ENCODE data around the gene NTNG1. TPM values are rescaled to one million over a fixed set of nuclear protein-coding genes. Genes with fewer than 3 reads are reported as not detected.
A peak's percentile ranks its signal among the peaks of the same experiment; 100 is the strongest.

NTNG1 gene
- total and polyA plus RNA-seq, 4 donors, result 19.8 to 26.8 (median 25.2) TPM

- WGBS (ENCODE audit: insufficient coverage), result no CpG with 5 or more reads among the region's 4 CpGs
- Histone ChIP-seq H3K4me3 (ENCODE audit: low read depth, low read length) (no peak overlapping the region), H3K9me3 (ENCODE audit: control insufficient read depth, insufficient read depth, low read length) (no peaks in the 10 kb centered on the region), H3K36me3 (ENCODE audit: control insufficient read depth, insufficient read depth, low read length) (no peaks in the 10 kb centered on the region), H3K27me3 (ENCODE audit: control insufficient read depth, insufficient read depth, low read length) (no peaks in the 10 kb centered on the region), H3K27ac (ENCODE audit: low read depth, low read length) (no peak overlapping the region), H3K4me1 (ENCODE audit: control insufficient read depth, insufficient read depth, low read length) (no peaks in the 10 kb centered on the region)
- DNase-seq (ENCODE audit: low read depth in 4 of 6, low spot score in 6 of 6), result no peak
Measured at GRCh38 chr1:107415241-107415640, 274.4 kb downstream of the NTNG1 start.

- H3K36me3 ChIP-seq (ENCODE audit: control insufficient read depth, insufficient read depth, low read length), result no peaks in the 10 kb centered on the region
- no peak for DNase-seq (ENCODE audit: low read depth in 4 of 6, low spot score in 6 of 6)
- H3K27me3 ChIP-seq (ENCODE audit: control insufficient read depth, insufficient read depth, low read length), result no peaks in the 10 kb centered on the region
- no peak overlapping the region for H3K4me3 ChIP-seq (ENCODE audit: low read depth, low read length)
- no peaks in the 10 kb centered on the region for H3K4me1 ChIP-seq (ENCODE audit: control insufficient read depth, insufficient read depth, low read length)
- H3K27ac ChIP-seq (ENCODE audit: low read depth, low read length), result no peak overlapping the region
- 67% methylated on average over 2 of the region's 2 CpGs for WGBS (ENCODE audit: insufficient coverage)
- no peaks in the 10 kb centered on the region for H3K9me3 ChIP-seq (ENCODE audit: control insufficient read depth, insufficient read depth, low read length)
Measured at GRCh38 chr1:107419003-107419402, 278.2 kb downstream of the NTNG1 start.

GRCh38 chr1:107422901-107423300, 282.1 kb downstream of the NTNG1 start:
- Histone ChIP-seq H3K27me3 (ENCODE audit: control insufficient read depth, insufficient read depth, low read length) (no peaks in the 10 kb centered on the region), H3K36me3 (ENCODE audit: control insufficient read depth, insufficient read depth, low read length) (no peaks in the 10 kb centered on the region), H3K4me1 (ENCODE audit: control insufficient read depth, insufficient read depth, low read length) (no peaks in the 10 kb centered on the region), H3K9me3 (ENCODE audit: control insufficient read depth, insufficient read depth, low read length) (peaks cover 4% of the 10 kb centered on the region), H3K4me3 (ENCODE audit: low read depth, low read length) (no peak overlapping the region), H3K27ac (ENCODE audit: low read depth, low read length) (no peak overlapping the region)
- DNase-seq (ENCODE audit: low read depth in 4 of 6, low spot score in 6 of 6), result no peak
- 80% methylated on average over 1 of the region's 1 CpG for WGBS (ENCODE audit: insufficient coverage)

- Histone ChIP-seq H3K27me3 (ENCODE audit: control insufficient read depth, insufficient read depth, low read length) (no peaks in the 10 kb centered on the region), H3K36me3 (ENCODE audit: control insufficient read depth, insufficient read depth, low read length) (no peaks in the 10 kb centered on the region), H3K4me3 (ENCODE audit: low read depth, low read length) (no peak overlapping the region), H3K4me1 (ENCODE audit: control insufficient read depth, insufficient read depth, low read length) (no peaks in the 10 kb centered on the region), H3K9me3 (ENCODE audit: control insufficient read depth, insufficient read depth, low read length) (peaks cover 4% of the 10 kb centered on the region), H3K27ac (ENCODE audit: low read depth, low read length) (no peak overlapping the region)
- 60% methylated on average over 6 of the region's 14 CpGs for WGBS (ENCODE audit: insufficient coverage)
- DNase-seq (ENCODE audit: low read depth in 4 of 6, low spot score in 6 of 6), result peak in 2 of 6 donors; percentile 44 to 71
Measured at GRCh38 chr1:107430540-107431228, 289.8 kb downstream of the NTNG1 start.

GRCh38 chr1:107432108-107432507, 291.3 kb downstream of the NTNG1 start:
- DNase-seq (ENCODE audit: low read depth in 4 of 6, low spot score in 6 of 6), result no peak
- H3K4me3 ChIP-seq (ENCODE audit: low read depth, low read length), result no peak overlapping the region
- no peaks in the 10 kb centered on the region for H3K36me3 ChIP-seq (ENCODE audit: control insufficient read depth, insufficient read depth, low read length)
- no peaks in the 10 kb centered on the region for H3K27me3 ChIP-seq (ENCODE audit: control insufficient read depth, insufficient read depth, low read length)
- H3K27ac ChIP-seq (ENCODE audit: low read depth, low read length), result no peak overlapping the region
- 67% methylated on average over 1 of the region's 1 CpG for WGBS (ENCODE audit: insufficient coverage)
- no peaks in the 10 kb centered on the region for H3K4me1 ChIP-seq (ENCODE audit: control insufficient read depth, insufficient read depth, low read length)
- no peaks in the 10 kb centered on the region for H3K9me3 ChIP-seq (ENCODE audit: control insufficient read depth, insufficient read depth, low read length)

- no peak overlapping the region for H3K27ac ChIP-seq (ENCODE audit: low read depth, low read length)
- H3K36me3 ChIP-seq (ENCODE audit: control insufficient read depth, insufficient read depth, low read length), result no peaks in the 10 kb centered on the region
- 100% methylated on average over 1 of the region's 4 CpGs for WGBS (ENCODE audit: insufficient coverage)
- H3K4me1 ChIP-seq (ENCODE audit: control insufficient read depth, insufficient read depth, low read length), result no peaks in the 10 kb centered on the region
- H3K4me3 ChIP-seq (ENCODE audit: low read depth, low read length), result no peak overlapping the region
- no peaks in the 10 kb centered on the region for H3K9me3 ChIP-seq (ENCODE audit: control insufficient read depth, insufficient read depth, low read length)
- no peaks in the 10 kb centered on the region for H3K27me3 ChIP-seq (ENCODE audit: control insufficient read depth, insufficient read depth, low read length)
- DNase-seq (ENCODE audit: low read depth in 4 of 6, low spot score in 6 of 6), result no peak
Measured at GRCh38 chr1:107433068-107433467, 292.2 kb downstream of the NTNG1 start.

GRCh38 chr1:107433635-107434360, 293.0 kb downstream of the NTNG1 start:
- 100% methylated on average over 1 of the region's 4 CpGs for WGBS (ENCODE audit: insufficient coverage)

GRCh38 chr1:107434361-107434693, 293.5 kb downstream of the NTNG1 start:
- Histone ChIP-seq H3K27ac (ENCODE audit: low read depth, low read length) (no peak overlapping the region), H3K36me3 (ENCODE audit: control insufficient read depth, insufficient read depth, low read length) (no peaks in the 10 kb centered on the region), H3K27me3 (ENCODE audit: control insufficient read depth, insufficient read depth, low read length) (no peaks in the 10 kb centered on the region), H3K9me3 (ENCODE audit: control insufficient read depth, insufficient read depth, low read length) (no peaks in the 10 kb centered on the region), H3K4me3 (ENCODE audit: low read depth, low read length) (no peak overlapping the region), H3K4me1 (ENCODE audit: control insufficient read depth, insufficient read depth, low read length) (no peaks in the 10 kb centered on the region)
- no peak for DNase-seq (ENCODE audit: low read depth in 4 of 6, low spot score in 6 of 6)

More at GRCh38 chr1:107433635-107434360, 293.0 kb downstream of the NTNG1 start:
- no peaks in the 10 kb centered on the region for H3K4me1 ChIP-seq (ENCODE audit: control insufficient read depth, insufficient read depth, low read length)
- H3K27me3 ChIP-seq (ENCODE audit: control insufficient read depth, insufficient read depth, low read length), result no peaks in the 10 kb centered on the region
- H3K27ac ChIP-seq (ENCODE audit: low read depth, low read length), result no peak overlapping the region
- no peaks in the 10 kb centered on the region for H3K9me3 ChIP-seq (ENCODE audit: control insufficient read depth, insufficient read depth, low read length)
- no peaks in the 10 kb centered on the region for H3K36me3 ChIP-seq (ENCODE audit: control insufficient read depth, insufficient read depth, low read length)
- DNase-seq (ENCODE audit: low read depth in 4 of 6, low spot score in 6 of 6), result no peak
- no peak overlapping the region for H3K4me3 ChIP-seq (ENCODE audit: low read depth, low read length)

GRCh38 chr1:107436552-107437241, 295.9 kb downstream of the NTNG1 start:
- 53% methylated on average over 9 of the region's 13 CpGs for WGBS (ENCODE audit: insufficient coverage)
- H3K36me3 ChIP-seq (ENCODE audit: control insufficient read depth, insufficient read depth, low read length), result no peaks in the 10 kb centered on the region
- H3K27ac ChIP-seq (ENCODE audit: low read depth, low read length), result no peak overlapping the region
- H3K27me3 ChIP-seq (ENCODE audit: control insufficient read depth, insufficient read depth, low read length), result no peaks in the 10 kb centered on the region
- DNase-seq (ENCODE audit: low read depth in 4 of 6, low spot score in 6 of 6), result peak in 1 of 6 donors; percentile 52
- no peaks in the 10 kb centered on the region for H3K4me1 ChIP-seq (ENCODE audit: control insufficient read depth, insufficient read depth, low read length)
- H3K9me3 ChIP-seq (ENCODE audit: control insufficient read depth, insufficient read depth, low read length), result no peaks in the 10 kb centered on the region
- no peak overlapping the region for H3K4me3 ChIP-seq (ENCODE audit: low read depth, low read length)

All from spinal cord (tissue), 10 donors.